HepG2 (cell line): ENCODE results near the gene ANXA7. TPM values are rescaled to one million over a fixed set of nuclear protein-coding genes. Genes with fewer than 3 reads are reported as not detected.

ENCODE experiments used
- ARHGAP35 ChIP-seq: sonication (generic); formaldehyde crosslinking; IDR thresholded peaks from 2 replicates; pipeline ENCODE4 v1.9.0; 2022; ENCODE audit warnings: mild to moderate bottlenecking, inconsistent platforms, moderate library complexity, missing genetic modification reagents, borderline replicate concordance
- ATRX ChIP-seq: sonication (generic); formaldehyde crosslinking; IDR thresholded peaks from 2 replicates; pipeline ENCODE4 v1.4.0; 2020; ENCODE audit warnings: missing genetic modification reagents, borderline replicate concordance
- DPF2 ChIP-seq: sonication (generic); formaldehyde crosslinking; IDR thresholded peaks from 2 replicates; pipeline ENCODE4 v1.4.0; 2020; ENCODE audit warnings: mild to moderate bottlenecking, low read depth, missing genetic modification reagents, borderline replicate concordance
- EEA1 ChIP-seq: sonication (generic); formaldehyde crosslinking; IDR thresholded peaks from 2 replicates; pipeline ENCODE4 v1.5.1; 2020; ENCODE audit warnings: mild to moderate bottlenecking, missing genetic modification reagents, borderline replicate concordance
- HES4 ChIP-seq: sonication (generic); formaldehyde crosslinking; IDR thresholded peaks from 2 replicates; pipeline ENCODE4 v1.9.0; 2021; ENCODE audit warnings: mild to moderate bottlenecking, missing genetic modification reagents, borderline replicate concordance
- HOXA3 ChIP-seq: sonication (generic); formaldehyde crosslinking; IDR thresholded peaks from 2 replicates; pipeline ENCODE4 v1.5.0; 2020; ENCODE audit warnings: missing genetic modification reagents
- IKZF1 ChIP-seq: fragments of 450-650 bp; IDR thresholded peaks from 2 replicates; pipeline ENCODE4 v1.7.1; 2016
- KDM3A ChIP-seq: IDR thresholded peaks from 2 replicates; pipeline ENCODE4 v1.6.1; 2018; ENCODE audit warnings: low read depth, missing compliant biosample characterization
- KLF15 ChIP-seq: sonication (generic); formaldehyde crosslinking; IDR thresholded peaks from 2 replicates; pipeline ENCODE4 v1.8.1; 2023; ENCODE audit warnings: borderline replicate concordance, mild to moderate bottlenecking, inconsistent platforms, missing genetic modification reagents, mixed read lengths
- MEF2D ChIP-seq: sonication (generic); formaldehyde crosslinking; IDR thresholded peaks from 2 replicates; pipeline ENCODE4 v1.5.1; 2020; ENCODE audit warnings: mild to moderate bottlenecking, missing genetic modification reagents
- MXI1 ChIP-seq: IDR thresholded peaks from 3 replicates; pipeline ENCODE4 v1.6.1; 2012; ENCODE audit warnings: low read depth, low read length, inconsistent platforms, borderline replicate concordance
- NONO ChIP-seq, 2 experiments: fragments of 450-650 bp in 1 of 2; sonication (generic) in 1 of 2; formaldehyde crosslinking in 1 of 2; IDR thresholded peaks in 1 of 2; conservative IDR thresholded peaks in 1 of 2; 2 replicates each; pipeline versions ENCODE4 v1.6.1 to v1.8.0; 2017 to 2022; ENCODE audit warnings: mild to moderate bottlenecking in 1 of 2, missing genetic modification reagents in 1 of 2, moderate library complexity in 1 of 2
- PRPF4 ChIP-seq: fragments of 200-400 bp; formaldehyde crosslinking; IDR thresholded peaks from 2 replicates; pipeline ENCODE4 v1.6.1; 2016; ENCODE audit warnings: low read length, low read depth; ENCODE audit not compliant: poor library complexity, severe bottlenecking
- SKIL ChIP-seq: sonication (generic); formaldehyde crosslinking; IDR thresholded peaks from 2 replicates; pipeline ENCODE4 v1.8.0; 2022; ENCODE audit warnings: missing genetic modification reagents, mild to moderate bottlenecking, moderate library complexity, borderline replicate concordance
- SMAD9 ChIP-seq: sonication (generic); formaldehyde crosslinking; IDR thresholded peaks from 2 replicates; pipeline ENCODE4 v1.5.1; 2020; ENCODE audit warnings: mild to moderate bottlenecking, missing genetic modification reagents
- ZBTB33 ChIP-seq: sonication (generic); formaldehyde crosslinking; IDR thresholded peaks from 2 replicates; pipeline ENCODE4 v1.4.0; 2020; ENCODE audit warnings: missing genetic modification reagents
- ZGPAT ChIP-seq: IDR thresholded peaks from 2 replicates; pipeline ENCODE4 v1.6.1; 2016; ENCODE audit warnings: mild to moderate bottlenecking
- ZMAT3 ChIP-seq: sonication (generic); formaldehyde crosslinking; conservative IDR thresholded peaks from 2 replicates; pipeline ENCODE4 v1.7.0; 2021; ENCODE audit warnings: missing genetic modification reagents
- ZNF292 ChIP-seq: sonication (generic); formaldehyde crosslinking; IDR thresholded peaks from 2 replicates; pipeline ENCODE4 v1.8.1; 2022; ENCODE audit warnings: mild to moderate bottlenecking, low read depth, missing genetic modification reagents, borderline replicate concordance
- ZNF567 ChIP-seq: sonication (generic); formaldehyde crosslinking; IDR thresholded peaks from 2 replicates; pipeline ENCODE4 v1.8.1; 2023; ENCODE audit warnings: mild to moderate bottlenecking, missing genetic modification reagents, borderline replicate concordance
- ZNF576 ChIP-seq: sonication (generic); formaldehyde crosslinking; IDR thresholded peaks from 2 replicates; pipeline ENCODE4 v1.4.0; 2020; ENCODE audit warnings: mild to moderate bottlenecking, missing genetic modification reagents
- ZNF740 ChIP-seq: sonication (generic); formaldehyde crosslinking; IDR thresholded peaks from 2 replicates; pipeline ENCODE4 v1.4.0; 2020; ENCODE audit warnings: missing genetic modification reagents
- ZNF816 ChIP-seq: sonication (generic); formaldehyde crosslinking; IDR thresholded peaks from 2 replicates; pipeline ENCODE4 v1.8.0; 2022; ENCODE audit warnings: missing genetic modification reagents, mild to moderate bottlenecking, borderline replicate concordance
- ZSCAN29 ChIP-seq: sonication (generic); formaldehyde crosslinking; conservative IDR thresholded peaks from 2 replicates; pipeline ENCODE4 v1.4.0; 2020; ENCODE audit warnings: mild to moderate bottlenecking, missing genetic modification reagents
- ZSCAN31 ChIP-seq: sonication (generic); formaldehyde crosslinking; IDR thresholded peaks from 2 replicates; pipeline ENCODE4 v1.5.0; 2020; ENCODE audit warnings: low read depth, mild to moderate bottlenecking, missing genetic modification reagents
- polyA plus RNA-seq, 8 experiments: library from polyadenylated mRNA; depleted of rRNA in 3 of 8; stranded (reverse) in 7 of 8; unstranded in 1 of 8; fragments of >200 nt; fragmentation: Illumina TruSeq in 4 of 8; extraction: Trizol in 4 of 8; gene quantifications; 2 replicates each; pipeline versions ENCODE4 v1.2.1 to v1.2.3, GENCODE V29; 2011 to 2016; ENCODE audit warnings: low read depth in 4 of 8, missing spikeins in 1 of 8, mixed read lengths in 1 of 8; ENCODE audit not compliant: insufficient read depth in 1 of 8
- total RNA-seq, 5 experiments: library from RNA; depleted of rRNA; stranded (reverse); fragments of >200 nt; fragmentation: Illumina TruSeq; extraction: Trizol; gene quantifications; 2 replicates each; pipeline ENCODE4 v1.2.3, GENCODE V29; 2016; ENCODE audit warnings: low read depth in 1 of 5

Gene ANXA7
- total and polyA plus RNA-seq, 2 of the 13 experiments (the other 11 are each of a cell fraction or from before 2014, with no cell fraction given) = 54.8 to 89.0 TPM

- no peak for TF ChIP-seq ZBTB33 (CRISPR knock-in tag)
- TF ChIP-seq EEA1 (CRISPR knock-in tag) = no peak
- TF ChIP-seq ZNF576 = no peak
- TF ChIP-seq KLF15 (CRISPR knock-in tag) = no peak
- TF ChIP-seq MXI1 = no peak
- TF ChIP-seq ZSCAN31 (CRISPR knock-in tag) = peak; percentile 47; the same call in 1 of the 2 replicates
- TF ChIP-seq ARHGAP35 (CRISPR knock-in tag) = no peak
- no peak for TF ChIP-seq ZSCAN29 (CRISPR knock-in tag)
- TF ChIP-seq ZNF816 (CRISPR knock-in tag) = no peak
- TF ChIP-seq PRPF4 = no peak
- peak; percentile 70 for TF ChIP-seq HOXA3
- no peak for TF ChIP-seq SKIL (CRISPR knock-in tag)
- TF ChIP-seq KDM3A (CRISPR knock-in tag) = no peak
- no peak; the same call in 1 of the 2 replicates for TF ChIP-seq ZNF740
- no peak for TF ChIP-seq DPF2 (CRISPR knock-in tag)
- TF ChIP-seq ZNF292 (CRISPR knock-in tag) = no peak
- TF ChIP-seq MEF2D (CRISPR knock-in tag) = no peak
- TF ChIP-seq ATRX = no peak
- no peak for TF ChIP-seq ZGPAT (CRISPR knock-in tag)
- no peak for TF ChIP-seq HES4 (CRISPR knock-in tag)
- TF ChIP-seq NONO (IDR thresholded peaks at IDR 0.05) = no peak
- TF ChIP-seq NONO (CRISPR knock-in tag; conservative IDR thresholded peaks at IDR 0.05) = no peak
- no peak for TF ChIP-seq SMAD9 (CRISPR knock-in tag)
- TF ChIP-seq ZMAT3 (CRISPR knock-in tag) = no peak
- TF ChIP-seq IKZF1 = no peak
- TF ChIP-seq ZNF567 (CRISPR knock-in tag) = no peak
Observed at GRCh38 chr10:73413108-73413527, 740 bp downstream of the ANXA7 start (continued).
